Lower leg skin (tissue), 3 donors: Measurements from ENCODE around the gene SHANK1.

ENCODE experiments used
- CTCF ChIP-seq, 3 donors: fragments of 450-650 bp; IDR thresholded peaks; one replicate each; pipeline ENCODE4 v1.5.1; 2016; ENCODE audit warnings: antibody characterized with exemption in 3 of 3, mild to moderate bottlenecking in 3 of 3, moderate library complexity in 2 of 3
- POLR2A ChIP-seq, 2 donors: fragments of 450-650 bp; IDR thresholded peaks; one replicate each; pipeline ENCODE4 v1.6.1; 2016 to 2017; ENCODE audit warnings: antibody characterized with exemption in 2 of 2, mild to moderate bottlenecking in 1 of 2, moderate library complexity in 1 of 2

- TF ChIP-seq CTCF (IDR thresholded peaks at IDR 0.05) (no peak), POLR2A (IDR thresholded peaks at IDR 0.05) (no peak)
These were observed 71.6 kb downstream of the SHANK1 start for GRCh38 chr19:50647879-50648615.
